Mammary epithelial cell (primary cell): ENCODE data around the gene UBB.

Experiments
- EZH2 ChIP-seq: IDR thresholded peaks from 2 replicates; pipeline ENCODE4 v1.6.1; 2012; ENCODE audit warnings: low read length, inconsistent platforms, borderline replicate concordance
- TF ChIP-seq, protein P1 (sequence below), 2 donors: IDR thresholded peaks in 1 of 2; conservative IDR thresholded peaks in 1 of 2; 2 replicates each; pipeline ENCODE4 v1.5.1; 2011 to 2012; ENCODE audit warnings: inconsistent platforms in 2 of 2, low read length in 2 of 2, mild to moderate bottlenecking in 2 of 2, control low read depth in 1 of 2, low read depth in 1 of 2; ENCODE audit not compliant: insufficient read depth in 1 of 2; ENCODE audit errors: extremely low read depth in 1 of 2

- TF ChIP-seq, protein P1, sequence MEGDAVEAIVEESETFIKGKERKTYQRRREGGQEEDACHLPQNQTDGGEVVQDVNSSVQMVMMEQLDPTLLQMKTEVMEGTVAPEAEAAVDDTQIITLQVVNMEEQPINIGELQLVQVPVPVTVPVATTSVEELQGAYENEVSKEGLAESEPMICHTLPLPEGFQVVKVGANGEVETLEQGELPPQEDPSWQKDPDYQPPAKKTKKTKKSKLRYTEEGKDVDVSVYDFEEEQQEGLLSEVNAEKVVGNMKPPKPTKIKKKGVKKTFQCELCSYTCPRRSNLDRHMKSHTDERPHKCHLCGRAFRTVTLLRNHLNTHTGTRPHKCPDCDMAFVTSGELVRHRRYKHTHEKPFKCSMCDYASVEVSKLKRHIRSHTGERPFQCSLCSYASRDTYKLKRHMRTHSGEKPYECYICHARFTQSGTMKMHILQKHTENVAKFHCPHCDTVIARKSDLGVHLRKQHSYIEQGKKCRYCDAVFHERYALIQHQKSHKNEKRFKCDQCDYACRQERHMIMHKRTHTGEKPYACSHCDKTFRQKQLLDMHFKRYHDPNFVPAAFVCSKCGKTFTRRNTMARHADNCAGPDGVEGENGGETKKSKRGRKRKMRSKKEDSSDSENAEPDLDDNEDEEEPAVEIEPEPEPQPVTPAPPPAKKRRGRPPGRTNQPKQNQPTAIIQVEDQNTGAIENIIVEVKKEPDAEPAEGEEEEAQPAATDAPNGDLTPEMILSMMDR (conservative IDR thresholded peaks at IDR 0.05 in 1 of 2, IDR thresholded peaks at IDR 0.05 in 1 of 2; ENCODE audit: extremely low read depth in 1 of 2, insufficient read depth in 1 of 2, low read depth in 1 of 2, low read length in 2 of 2) = no peak
- no peak for TF ChIP-seq EZH2
Measured at GRCh38 chr17:16364625-16365024, 16.3 kb upstream of the UBB start.
